GM13976 (cell line): ENCODE measurements around the gene NEK5.
"Not testable (repeated sequence)": the region's sequence is repeated elsewhere in the genome, so short reads cannot be mapped to it uniquely, and the experiment has no call there.

Source experiments
- DNase-seq: peaks from one replicate; pipeline ENCODE4 v3.0.0; 2012; ENCODE audit warnings: low spot score
- in situ Hi-C: fragments of 300-500 bp; cut with MboI; formaldehyde crosslinking; loops from one replicate; pipeline ENCODE4 v1.12.0; 2022; ENCODE audit warnings: low sequenced_read_pairs, mixed read lengths, inconsistent platforms; ENCODE audit not compliant: unreplicated experiment
- TF ChIP-seq, protein P1 (sequence below): IDR thresholded peaks from 2 replicates; pipeline ENCODE4 v1.5.1; 2012; ENCODE audit warnings: borderline replicate concordance, mild to moderate bottlenecking; ENCODE audit not compliant: insufficient read depth; ENCODE audit errors: extremely low read depth, missing control alignments, control extremely low read depth

NEK5 gene

DNA sequence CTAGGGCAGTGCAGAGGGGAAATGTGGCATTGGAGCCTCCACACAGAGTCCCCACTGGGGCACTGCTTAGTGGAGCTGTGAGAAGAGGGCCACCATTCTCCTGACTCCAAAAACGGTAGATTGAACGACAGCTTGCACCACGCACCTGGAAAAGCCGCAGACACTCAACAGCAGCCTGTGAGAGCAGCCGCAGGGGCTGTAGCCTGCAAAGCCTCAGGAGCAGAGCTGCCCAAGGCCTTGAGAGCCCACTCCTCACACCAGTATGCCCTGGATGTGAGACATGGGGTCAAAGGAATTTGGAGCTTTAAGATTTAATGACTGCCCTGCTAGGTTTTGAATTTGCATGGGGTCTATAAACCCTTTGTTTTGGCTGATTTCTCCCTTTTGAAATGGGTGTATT lies 31.7 kb downstream of the NEK5 start:
- in situ Hi-C loops, result no loop called here
- DNase-seq, result no peak
- TF ChIP-seq, protein P1, sequence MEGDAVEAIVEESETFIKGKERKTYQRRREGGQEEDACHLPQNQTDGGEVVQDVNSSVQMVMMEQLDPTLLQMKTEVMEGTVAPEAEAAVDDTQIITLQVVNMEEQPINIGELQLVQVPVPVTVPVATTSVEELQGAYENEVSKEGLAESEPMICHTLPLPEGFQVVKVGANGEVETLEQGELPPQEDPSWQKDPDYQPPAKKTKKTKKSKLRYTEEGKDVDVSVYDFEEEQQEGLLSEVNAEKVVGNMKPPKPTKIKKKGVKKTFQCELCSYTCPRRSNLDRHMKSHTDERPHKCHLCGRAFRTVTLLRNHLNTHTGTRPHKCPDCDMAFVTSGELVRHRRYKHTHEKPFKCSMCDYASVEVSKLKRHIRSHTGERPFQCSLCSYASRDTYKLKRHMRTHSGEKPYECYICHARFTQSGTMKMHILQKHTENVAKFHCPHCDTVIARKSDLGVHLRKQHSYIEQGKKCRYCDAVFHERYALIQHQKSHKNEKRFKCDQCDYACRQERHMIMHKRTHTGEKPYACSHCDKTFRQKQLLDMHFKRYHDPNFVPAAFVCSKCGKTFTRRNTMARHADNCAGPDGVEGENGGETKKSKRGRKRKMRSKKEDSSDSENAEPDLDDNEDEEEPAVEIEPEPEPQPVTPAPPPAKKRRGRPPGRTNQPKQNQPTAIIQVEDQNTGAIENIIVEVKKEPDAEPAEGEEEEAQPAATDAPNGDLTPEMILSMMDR, result no peak

DNA sequence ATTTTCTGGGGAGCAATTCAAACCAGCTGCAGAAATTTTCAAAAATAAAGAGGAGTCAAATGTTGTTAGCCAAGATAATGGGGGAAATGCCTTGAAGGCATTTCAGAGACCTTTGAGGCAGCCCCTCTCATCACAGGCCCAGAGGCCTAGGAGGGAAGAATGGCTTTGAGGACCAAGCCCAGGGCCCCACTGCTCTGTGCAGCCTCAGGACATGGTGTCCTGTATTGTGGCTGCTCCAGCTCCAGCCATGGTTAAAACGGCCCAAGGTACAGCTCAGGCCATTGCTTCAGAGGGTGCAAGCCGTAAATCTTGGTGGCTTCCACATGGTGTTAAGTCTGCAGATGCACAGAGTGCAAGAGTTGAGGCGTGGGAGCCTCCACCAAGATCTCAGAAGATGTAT lies 32.1 kb downstream of the NEK5 start:
- no peak for DNase-seq
- in situ Hi-C loops, result no loop called here
- TF ChIP-seq, protein P1, result no peak

DNA sequence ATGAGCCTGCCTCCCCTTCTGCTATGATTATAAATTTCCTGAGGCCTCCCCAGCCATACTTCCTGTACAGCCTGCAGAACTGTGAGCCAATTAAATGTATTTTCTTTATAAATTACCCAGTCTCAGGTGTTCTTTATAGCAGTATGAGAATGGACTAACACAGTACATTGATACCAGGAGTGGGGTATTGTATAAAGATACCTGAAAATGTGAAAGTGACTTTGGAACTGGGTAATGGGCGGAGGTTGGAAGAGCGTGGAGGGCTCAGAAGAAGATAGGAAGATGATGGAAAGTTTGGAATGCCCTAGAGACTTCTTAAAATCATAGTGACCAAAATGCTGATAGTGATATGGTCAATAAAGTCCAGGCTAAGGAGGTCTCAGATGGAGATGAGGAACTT lies 32.8 kb downstream of the NEK5 start:
- TF ChIP-seq, protein P1, result no peak
- in situ Hi-C loops, result no loop called here
- DNase-seq, result no peak

DNA sequence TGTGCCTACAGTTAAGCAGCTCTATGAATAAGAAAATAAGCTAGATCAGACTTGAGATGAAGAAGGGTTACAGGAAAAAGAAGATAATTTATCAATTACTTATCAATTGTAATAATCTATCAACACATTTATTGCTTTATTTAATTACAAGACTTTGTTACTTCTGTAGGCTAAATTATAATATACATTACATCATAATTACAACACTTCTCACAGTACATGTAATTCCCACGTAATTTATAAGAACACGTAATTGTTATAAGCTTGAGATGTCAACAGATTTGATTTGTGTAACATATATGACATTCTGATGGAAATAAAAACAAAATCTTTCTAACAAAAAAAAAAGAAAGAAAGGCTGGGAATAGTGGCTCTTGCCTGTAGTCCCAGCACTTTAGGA lies 36.8 kb downstream of the NEK5 start:
- TF ChIP-seq, protein P1, result no peak
- DNase-seq, result no peak
- in situ Hi-C loops, result no loop called here

DNA sequence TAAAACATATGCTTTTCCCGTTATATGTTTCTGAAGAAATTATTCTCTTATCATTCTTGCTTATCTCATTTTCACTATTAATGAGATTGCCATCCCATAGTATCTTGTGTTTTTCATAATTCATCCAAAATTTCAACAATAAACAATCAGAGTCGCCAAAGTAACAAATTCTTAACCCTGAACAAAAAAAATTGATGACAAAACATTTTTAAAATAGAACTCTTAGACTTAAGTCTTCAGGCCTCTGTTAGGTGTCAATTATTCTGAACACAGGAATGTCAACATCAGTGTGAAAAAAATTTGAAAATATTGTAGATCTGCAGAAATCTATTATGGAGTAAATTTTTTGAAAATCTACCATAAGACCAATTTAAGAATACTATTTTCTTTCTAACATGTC lies 37.4 kb downstream of the NEK5 start:
- in situ Hi-C loops, result no loop called here
- TF ChIP-seq, protein P1, result no peak
- DNase-seq, result no peak

DNA sequence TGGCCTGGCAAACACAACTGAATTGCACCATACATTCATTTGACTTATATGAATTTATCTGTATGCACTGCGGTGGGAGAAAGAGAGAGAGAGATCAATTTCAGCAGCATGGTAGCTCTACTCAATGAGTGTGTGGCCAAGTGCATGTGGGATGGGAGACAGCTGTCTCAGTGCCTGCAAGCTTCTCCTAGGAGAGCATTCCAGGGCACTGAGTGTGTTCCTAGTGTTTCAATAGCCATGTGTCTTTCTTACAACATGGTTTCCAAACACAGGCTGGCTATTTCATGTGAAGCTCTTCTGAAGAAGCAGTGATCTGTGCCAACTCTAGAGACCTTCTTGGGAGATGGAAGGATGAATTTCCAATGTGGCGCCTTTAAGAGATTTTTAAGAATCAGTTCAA lies 43.5 kb downstream of the NEK5 start:
- in situ Hi-C loops, result no loop called here
- no peak for DNase-seq
- TF ChIP-seq, protein P1, result no peak

DNA sequence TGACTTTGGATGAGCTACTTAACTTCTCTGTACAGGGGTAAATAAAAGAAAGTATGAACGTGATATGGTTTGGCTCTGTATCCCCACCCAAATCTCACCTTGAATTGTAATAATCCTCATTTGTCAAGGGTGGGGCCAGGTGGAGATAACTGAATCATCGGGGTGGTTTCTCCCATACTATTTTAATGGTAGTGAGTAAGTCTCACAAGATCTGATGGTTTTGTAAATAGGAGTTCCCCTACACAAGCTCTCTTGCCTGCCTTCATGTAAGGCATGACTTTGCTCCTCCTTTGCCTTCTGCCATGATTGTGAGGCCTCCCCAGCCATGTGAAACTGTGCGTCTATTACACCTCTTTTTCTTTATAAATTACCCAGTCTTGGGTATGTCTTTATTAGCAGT lies 43.9 kb downstream of the NEK5 start:
- in situ Hi-C loops, DNase-seq: not testable (repeated sequence)
